AG04450 (cell line): Measurements from ENCODE around the gene FANCC. TPM values are rescaled to one million over a fixed set of nuclear protein-coding genes. Genes with fewer than 3 reads are reported as not detected.
"Not testable (repeated sequence)": the region's sequence is repeated elsewhere in the genome, so short reads cannot be mapped to it uniquely, and the experiment has no call there.

Experiments used
- CTCF ChIA-PET: fragments of 300-600, 350-600 bp; formaldehyde crosslinking; extraction: SDS; loops from one replicate; lab custom pipeline; 2022; ENCODE audit warnings: antibody characterized with exemption, inconsistent platforms; lab: Charles Lee
- POLR2A ChIA-PET: fragments of 350-600 bp; formaldehyde crosslinking; extraction: SDS; loops from one replicate; lab custom pipeline; 2021; ENCODE audit warnings: antibody characterized with exemption, inconsistent platforms; lab: Yijun Ruan, JAX
- DNase-seq: peaks from one replicate; pipeline ENCODE4 v3.0.0-alpha.2; 2011; ENCODE audit warnings: low read depth, low spot score
- H3K27ac ChIP-seq: one replicate; pipeline ENCODE4 v1.5.1; 2012; ENCODE audit warnings: low read depth, low read length, control low read depth
- H3K27me3 ChIP-seq: one replicate; pipeline ENCODE4 v1.6.0; 2012; ENCODE audit warnings: low read length; ENCODE audit not compliant: control insufficient read depth, insufficient read depth
- H3K4me3 ChIP-seq: 2 replicates; pipeline ENCODE4 v1.5.1; 2011; ENCODE audit warnings: mild to moderate bottlenecking, low read depth, low read length, control low read depth
- H3K9me3 ChIP-seq: 2 replicates; pipeline ENCODE4 v1.5.1; 2012; ENCODE audit warnings: low read length; ENCODE audit not compliant: control insufficient read depth, insufficient read depth
- CTCF ChIP-seq: IDR thresholded peaks from 2 replicates; pipeline ENCODE4 v1.5.1; 2011; ENCODE audit warnings: low read depth, low read length, control low read depth, inconsistent platforms
- polyA plus RNA-seq: library from polyadenylated mRNA; depleted of rRNA; stranded (reverse); fragments of >200 nt; gene quantifications from 2 replicates; pipeline ENCODE4 v1.2.3, GENCODE V29; 2011

The FANCC gene
- polyA plus RNA-seq, 1 experiment: 10.8 TPM

- no peak for DNase-seq
- Histone ChIP-seq H3K27me3 (no peaks in the 10 kb centered on the region), H3K4me3 (no peak overlapping the region), H3K9me3 (no peaks in the 10 kb centered on the region), H3K27ac (no peak overlapping the region)
- ChIA-PET CTCF (interaction anchor here (1.1 to 1.5 kb wide), 3 partner anchors 8 to 945 kb away, joined by 3 to 5 read pairs (median 3); no protein-coding TSS in a partner anchor), POLR2A (no interaction called here)
- no peak for TF ChIP-seq CTCF
Measured at GRCh38 chr9:95272830-95273229, 44.7 kb downstream of the FANCC start.

- Histone ChIP-seq H3K4me3 (no peak overlapping the region), H3K27ac (no peak overlapping the region), H3K27me3 (no peaks in the 10 kb centered on the region), H3K9me3 (no peaks in the 10 kb centered on the region)
- DNase-seq: no peak
- TF ChIP-seq CTCF: no peak
- POLR2A ChIA-PET: no interaction called here
- CTCF ChIA-PET: no interaction called here
Measured at GRCh38 chr9:95270790-95271189, 46.7 kb downstream of the FANCC start.

GRCh38 chr9:95269803-95270773 lies 47.4 kb downstream of the FANCC start:
- H3K27me3 ChIP-seq, H3K27ac ChIP-seq, H3K9me3 ChIP-seq, POLR2A ChIA-PET, H3K4me3 ChIP-seq, DNase-seq: not testable (repeated sequence)
- CTCF ChIA-PET: interaction anchor here (0.6 to 1.7 kb wide), 2 partner anchors 129 to 138 kb away, joined by 3 to 8 read pairs; no protein-coding TSS in a partner anchor

- Histone ChIP-seq H3K4me3 (no peak overlapping the region), H3K27me3 (no peaks in the 10 kb centered on the region), H3K9me3 (no peaks in the 10 kb centered on the region), H3K27ac (no peak overlapping the region)
- TF ChIP-seq CTCF: peak; percentile 52
- POLR2A ChIA-PET: no interaction called here
- CTCF ChIA-PET: interaction anchor here (0.6 to 1.7 kb wide), 8 partner anchors 13 to 696 kb away, joined by 3 to 8 read pairs (median 3); no protein-coding TSS in a partner anchor
- no peak for DNase-seq
Measured at GRCh38 chr9:95268681-95269080, 48.8 kb downstream of the FANCC start.

GRCh38 chr9:95266649-95267048 lies 50.9 kb downstream of the FANCC start:
- DNase-seq: no peak
- no peak overlapping the region for H3K4me3 ChIP-seq
- ChIA-PET CTCF (interaction anchor here (0.6 to 1.9 kb wide), 2 partner anchors 70 to 110 kb away, joined by 3 to 5 read pairs; no protein-coding TSS in a partner anchor), POLR2A (no interaction called here)
- no peaks in the 10 kb centered on the region for H3K27me3 ChIP-seq
- no peak overlapping the region for H3K27ac ChIP-seq
- H3K9me3 ChIP-seq: no peaks in the 10 kb centered on the region
- TF ChIP-seq CTCF: no peak
